ENCODE data around the gene CCL14.

CCL14 gene

GRCh38 chr17:35953720-35954119, 32.8 kb downstream of the CCL14 start:
- intact Hi-C loops (cut with DNase I; ENCODE audit: low total_unique reads): no loop called here
- no peak overlapping the region for H3K4me3 ChIP-seq
- H3K36me3 ChIP-seq: no peaks in the 10 kb centered on the region
- DNase-seq: no peak
- peaks cover 0 to 2% of the 10 kb centered on the region in 2 donors for H3K27me3 ChIP-seq
- no peak for TF ChIP-seq CTCF (IDR thresholded peaks at IDR 0.05)
- no peaks in the 10 kb centered on the region for H3K9me3 ChIP-seq
- no peak overlapping the region for H3K27ac ChIP-seq
- no peaks in the 10 kb centered on the region for H3K4me1 ChIP-seq

- intact Hi-C loops (cut with DNase I; ENCODE audit: low total_unique reads): no loop called here
- no peaks in the 10 kb centered on the region for H3K27me3 ChIP-seq
- H3K4me3 ChIP-seq: no peak overlapping the region
- H3K36me3 ChIP-seq: no peaks in the 10 kb centered on the region
- no peaks in the 10 kb centered on the region for H3K9me3 ChIP-seq
- no peak for TF ChIP-seq CTCF (IDR thresholded peaks at IDR 0.05)
- no peak for DNase-seq
- H3K4me1 ChIP-seq: peaks cover 0 to 4% (median 0%) of the 10 kb centered on the region in 4 donors
- no peak overlapping the region for H3K27ac ChIP-seq
Observed at GRCh38 chr17:35949401-35949800, 37.1 kb downstream of the CCL14 start.

- Histone ChIP-seq H3K9me3 (no peaks in the 10 kb centered on the region), H3K4me3 (no peak overlapping the region), H3K27me3 (peaks cover 0 to 7% of the 10 kb centered on the region in 2 donors), H3K36me3 (no peaks in the 10 kb centered on the region), H3K27ac (no peak overlapping the region), H3K4me1 (peaks cover 0 to 4% (median 0%) of the 10 kb centered on the region in 4 donors)
- TF ChIP-seq CTCF (IDR thresholded peaks at IDR 0.05): no peak
- no peak for DNase-seq
- intact Hi-C loops (cut with DNase I; ENCODE audit: low total_unique reads): no loop called here
Observed at GRCh38 chr17:35948092-35948491, 38.4 kb downstream of the CCL14 start.

- peak in 1 of 2 donors; percentile 34 for DNase-seq
- Histone ChIP-seq H3K4me3 (no peak overlapping the region), H3K36me3 (no peaks in the 10 kb centered on the region), H3K9me3 (no peaks in the 10 kb centered on the region), H3K27ac (no peak overlapping the region), H3K27me3 (peaks cover 0 to 8% of the 10 kb centered on the region in 2 donors), H3K4me1 (peaks cover 0 to 4% (median 0%) of the 10 kb centered on the region in 4 donors)
- peak; percentile 59 to 64 for TF ChIP-seq CTCF (IDR thresholded peaks at IDR 0.05)
- intact Hi-C loops (cut with DNase I; ENCODE audit: low total_unique reads): no loop called here
Observed at GRCh38 chr17:35947156-35947585, 39.4 kb downstream of the CCL14 start.

- DNase-seq: no peak
- Histone ChIP-seq H3K9me3 (no peaks in the 10 kb centered on the region), H3K4me3 (no peak overlapping the region), H3K27ac (no peak overlapping the region), H3K4me1 (peaks cover 0 to 4% (median 0%) of the 10 kb centered on the region in 4 donors), H3K27me3 (peaks cover 0 to 8% of the 10 kb centered on the region in 2 donors), H3K36me3 (no peaks in the 10 kb centered on the region)
- no peak for TF ChIP-seq CTCF (IDR thresholded peaks at IDR 0.05)
- intact Hi-C loops (cut with DNase I; ENCODE audit: low total_unique reads): no loop called here
Observed at GRCh38 chr17:35944151-35944550, 42.4 kb downstream of the CCL14 start.

- no peak for DNase-seq
- no peak within 1 kb of the TSS for H3K27ac ChIP-seq
- intact Hi-C loops (cut with DNase I; ENCODE audit: low total_unique reads): no loop called here
- H3K9me3 ChIP-seq: no peaks in the 10 kb centered on the region
- no peak within 1 kb of the TSS for H3K4me3 ChIP-seq
- no peaks in the 10 kb centered on the region for H3K36me3 ChIP-seq
- TF ChIP-seq CTCF (IDR thresholded peaks at IDR 0.05): no peak
- peaks cover 0 to 8% of the 10 kb centered on the region in 2 donors for H3K27me3 ChIP-seq
- H3K4me1 ChIP-seq: peaks cover 0 to 4% (median 0%) of the 10 kb centered on the region in 4 donors
Observed at GRCh38 chr17:35943537-35943936, 43.0 kb downstream of the CCL14 start, which contains the start of gene LYZL6. Gene LYZL6 (minus strand): TSS chr17:35943713. CDS start chr17:35939356, 4,357 bp downstream.

Measured in tibial artery (tissue), 4 donors.